SU-DHL-6 (cell line): ENCODE data around the gene DCANP1.

Source experiments
- H2AFZ ChIP-seq: fragments of 200-600 bp; sonication (generic); 2 replicates; pipeline ENCODE4 v1.6.1; 2014; ENCODE audit warnings: low read depth, mild to moderate bottlenecking, moderate library complexity, mixed read lengths, antibody characterized with exemption, low read length; ENCODE audit not compliant: severe bottlenecking
- H3F3A ChIP-seq: fragments of 200-600 bp; shearing (Covaris generic); 2 replicates; pipeline ENCODE4 v1.6.0; 2016; ENCODE audit warnings: antibody characterized with exemption, mild to moderate bottlenecking; ENCODE audit not compliant: insufficient read depth
- H3K27ac ChIP-seq: fragments of 200-600 bp; sonication (generic); 2 replicates; pipeline ENCODE4 v1.5.1; 2016; ENCODE audit warnings: low read depth, mild to moderate bottlenecking, low read length, moderate library complexity, mixed read lengths
- H3K27me3 ChIP-seq: fragments of 200-600 bp; sonication (generic), shearing (Covaris generic); 2 replicates; pipeline ENCODE4 v1.6.0; 2014; ENCODE audit warnings: mild to moderate bottlenecking, low read length
- H3K36me3 ChIP-seq: fragments of 200-600 bp; sonication (generic); 2 replicates; pipeline ENCODE4 v1.6.1; 2014; ENCODE audit warnings: mild to moderate bottlenecking, low read length, mixed read lengths
- H3K4me2 ChIP-seq: fragments of 300-600, 200-600 bp; shearing (Covaris generic), sonication (generic); 2 replicates; pipeline ENCODE4 v1.6.0; 2014; ENCODE audit warnings: low read length, low read depth, mild to moderate bottlenecking; ENCODE audit not compliant: poor library complexity, severe bottlenecking
- H3K4me3 ChIP-seq: fragments of 200-600 bp; sonication (generic); 2 replicates; pipeline ENCODE4 v1.5.1; 2014; ENCODE audit warnings: antibody characterized with exemption, low read length, mild to moderate bottlenecking, mixed read lengths; ENCODE audit not compliant: insufficient read depth, poor library complexity, severe bottlenecking
- H3K79me2 ChIP-seq: fragments of 200-600 bp; sonication (generic); 2 replicates; pipeline ENCODE4 v1.6.1; 2014; ENCODE audit warnings: mild to moderate bottlenecking, low read length, moderate library complexity; ENCODE audit not compliant: insufficient read depth
- H3K9ac ChIP-seq: fragments of 200-600 bp; sonication (generic); 2 replicates; pipeline ENCODE4 v1.7.0; 2014; ENCODE audit warnings: mild to moderate bottlenecking, low read length
- H3K9me2 ChIP-seq: fragments of 200-600 bp; sonication (generic); replicated peaks from 2 replicates; pipeline ENCODE4 v1.6.1; 2014; ENCODE audit warnings: low read length; ENCODE audit not compliant: insufficient read depth
- H3K9me3 ChIP-seq: fragments of 200-600 bp; sonication (generic); 2 replicates; pipeline ENCODE4 v1.6.1; 2014; ENCODE audit warnings: low read length, mixed read lengths; ENCODE audit not compliant: insufficient read depth
- H4K20me1 ChIP-seq: fragments of 200-600 bp; sonication (generic); 2 replicates; pipeline ENCODE4 v1.6.1; 2014; ENCODE audit warnings: low read depth, mild to moderate bottlenecking, antibody characterized with exemption, low read length, moderate library complexity, mixed read lengths
- CTCF ChIP-seq: fragments of 200-600 bp; sonication (generic); IDR thresholded peaks from one replicate; pipeline ENCODE4 v1.5.1; 2017; ENCODE audit warnings: antibody characterized with exemption, mild to moderate bottlenecking, low read length, moderate library complexity; ENCODE audit not compliant: insufficient read depth, poor library complexity, severe bottlenecking
- EZH2phosphoT487 ChIP-seq: fragments of 200-600 bp; sonication (generic), shearing (Covaris generic); conservative IDR thresholded peaks from 2 replicates; pipeline ENCODE4 v1.6.1; 2018; ENCODE audit warnings: mild to moderate bottlenecking, antibody characterized with exemption, low read length, moderate library complexity, mixed read lengths

Gene DCANP1

GRCh38 chr5:135423846-135424168, 23.3 kb downstream of the DCANP1 start:
- no peak overlapping the region for H2AFZ ChIP-seq
- no peak overlapping the region for H3K4me2 ChIP-seq

GRCh38 chr5:135423146-135423845, 23.9 kb downstream of the DCANP1 start:
- no peaks in the 10 kb centered on the region for H3F3A ChIP-seq
- no peaks in the 10 kb centered on the region for H3K36me3 ChIP-seq
- no peak overlapping the region for H3K4me2 ChIP-seq
- H3K27ac ChIP-seq = no peak overlapping the region
- H3K9me3 ChIP-seq = 0 out of 2 replicates have a peak, but pooled peaks cover 4% of the 10 kb centered on the region
- H2AFZ ChIP-seq = no peak overlapping the region
- no peaks in the 10 kb centered on the region for H3K79me2 ChIP-seq
- H3K4me3 ChIP-seq = no peak overlapping the region
- no peak overlapping the region for H3K9ac ChIP-seq
- TF ChIP-seq CTCF = no peak
- TF ChIP-seq EZH2phosphoT487 = no peak
- H3K27me3 ChIP-seq = peaks cover 5% of the 10 kb centered on the region; the same call in 1 of the 2 replicates
- no peaks in the 10 kb centered on the region for H3K9me2 ChIP-seq
- H4K20me1 ChIP-seq = no peaks in the 10 kb centered on the region

More at GRCh38 chr5:135423846-135424168, 23.3 kb downstream of the DCANP1 start:
- Histone ChIP-seq H3K27me3 (peaks cover 3% of the 10 kb centered on the region; the same call in 1 of the 2 replicates), H3K9me2 (no peaks in the 10 kb centered on the region), H3K27ac (no peak overlapping the region), H3K9ac (no peak overlapping the region), H4K20me1 (no peaks in the 10 kb centered on the region), H3K4me3 (no peak overlapping the region), H3K36me3 (no peaks in the 10 kb centered on the region), H3F3A (no peaks in the 10 kb centered on the region), H3K9me3 (peaks cover 9% of the 10 kb centered on the region; the same call in 1 of the 2 replicates), H3K79me2 (no peaks in the 10 kb centered on the region)
- TF ChIP-seq CTCF (no peak), EZH2phosphoT487 (no peak)

GRCh38 chr5:135422419-135422818, 24.7 kb downstream of the DCANP1 start:
- Histone ChIP-seq H3K36me3 (no peaks in the 10 kb centered on the region), H2AFZ (no peak overlapping the region), H3K9me3 (no peaks in the 10 kb centered on the region), H3K27ac (no peak overlapping the region), H3F3A (no peaks in the 10 kb centered on the region), H3K9me2 (no peaks in the 10 kb centered on the region), H3K27me3 (peaks cover 5% of the 10 kb centered on the region; the same call in 1 of the 2 replicates), H3K9ac (no peak overlapping the region), H3K4me3 (no peak overlapping the region), H4K20me1 (no peaks in the 10 kb centered on the region), H3K79me2 (no peaks in the 10 kb centered on the region), H3K4me2 (no peak overlapping the region)
- TF ChIP-seq EZH2phosphoT487 (no peak), CTCF (no peak)
